Endothelial cell (in vitro differentiated cells): ENCODE results near the gene RARA. TPM values are rescaled to one million over a fixed set of nuclear protein-coding genes. Genes with fewer than 3 reads are reported as not detected.
A peak's percentile ranks its signal among the peaks of the same experiment; 100 is the strongest.

Experiments
- DNase-seq: peaks from one replicate; pipeline ENCODE4 v3.0.0; 2021; ENCODE audit warnings: low spot score
- H3K27ac Mint-ChIP-seq: one replicate; pipeline ENCODE4 v1.8.0; 2021; ENCODE audit warnings: mixed read lengths, inconsistent platforms; ENCODE audit not compliant: unreplicated experiment
- H3K27me3 Mint-ChIP-seq: one replicate; pipeline ENCODE4 v1.8.0; 2021; ENCODE audit warnings: mild to moderate bottlenecking, moderate library complexity, mixed read lengths, inconsistent platforms; ENCODE audit not compliant: unreplicated experiment
- H3K36me3 Mint-ChIP-seq: one replicate; pipeline ENCODE4 v1.8.0; 2021; ENCODE audit warnings: mild to moderate bottlenecking, low read depth, mixed read lengths, inconsistent platforms; ENCODE audit not compliant: unreplicated experiment
- H3K4me1 Mint-ChIP-seq: one replicate; pipeline ENCODE4 v1.8.0; 2021; ENCODE audit warnings: mild to moderate bottlenecking, mixed read lengths, inconsistent platforms; ENCODE audit not compliant: unreplicated experiment
- H3K4me3 Mint-ChIP-seq: one replicate; pipeline ENCODE4 v1.8.0; 2021; ENCODE audit warnings: mild to moderate bottlenecking, mixed read lengths, inconsistent platforms; ENCODE audit not compliant: unreplicated experiment
- H3K9me3 Mint-ChIP-seq: one replicate; pipeline ENCODE4 v1.8.0; 2021; ENCODE audit warnings: mixed read lengths, inconsistent platforms; ENCODE audit not compliant: unreplicated experiment
- CTCF ChIP-seq: fragments of 200-600 bp; sonication (generic); IDR thresholded peaks from one replicate; pipeline ENCODE4 v1.5.0; 2021; ENCODE audit warnings: antibody characterized with exemption; ENCODE audit not compliant: unreplicated experiment
- total RNA-seq: library from RNA; stranded (reverse); fragmentation: NEBNext Ultra II Directional; extraction: Animal tissue kit (Norgen Biotek cat#: 25700); gene quantifications from one replicate; pipeline ENCODE4 v1.2.1, GENCODE V29; 2021; ENCODE audit not compliant: unreplicated experiment

The RARA gene
- total RNA-seq, 1 donor from 2014 or later: 42.8 TPM

- Mint-ChIP-seq H3K4me3 (no peak overlapping the region), H3K27me3 (peaks cover 14% of the 10 kb centered on the region), H3K27ac (no peak overlapping the region), H3K4me1 (peaks cover 43% of the 10 kb centered on the region), H3K36me3 (no peaks in the 10 kb centered on the region), H3K9me3 (no peaks in the 10 kb centered on the region)
- no peak for TF ChIP-seq CTCF
- DNase-seq: no peak
These were observed 3.3 kb downstream of the RARA start for GRCh38 chr17:40312131-40312731.

DNA sequence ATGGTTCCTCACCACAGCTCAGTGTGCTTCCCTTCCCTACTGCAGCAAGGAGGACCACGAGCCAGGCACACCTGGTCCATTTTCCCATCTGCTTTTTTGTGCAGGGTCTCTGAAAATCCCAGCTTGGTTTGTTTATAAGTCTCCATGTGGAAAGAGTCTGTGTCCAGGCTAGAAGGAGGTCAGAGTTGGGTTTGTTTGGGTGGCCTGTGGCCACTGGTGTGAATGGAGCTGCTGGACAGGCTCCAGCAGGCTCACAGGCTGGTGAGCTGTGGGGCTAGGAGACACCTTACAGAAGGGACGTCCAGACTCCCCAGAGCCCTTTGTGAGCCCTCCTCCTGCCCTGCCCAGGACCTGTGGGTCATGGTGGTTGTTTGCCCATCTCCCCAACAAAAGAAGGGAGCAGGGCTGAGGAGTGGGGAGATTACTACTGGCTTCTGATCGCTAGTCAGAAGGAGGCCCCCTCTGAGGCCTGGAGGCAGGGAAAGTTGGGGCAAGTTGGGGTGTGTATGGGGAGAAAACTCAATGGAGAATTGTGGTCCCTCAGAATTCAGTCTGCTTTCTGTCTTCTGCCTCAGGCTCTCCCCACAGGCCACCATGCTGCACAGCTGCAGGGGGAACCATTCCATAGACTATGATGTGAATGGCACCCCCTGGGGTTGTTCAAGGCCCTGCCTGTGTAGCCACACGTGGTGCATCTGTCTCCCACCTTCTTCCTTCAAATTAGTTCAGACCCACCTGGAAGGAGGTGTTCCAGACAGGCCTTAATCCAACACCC lies 4.1 kb downstream of the RARA start:
- peaks cover 14% of the 10 kb centered on the region for H3K27me3 Mint-ChIP-seq
- TF ChIP-seq CTCF: no peak
- DNase-seq: no peak
- no peaks in the 10 kb centered on the region for H3K9me3 Mint-ChIP-seq
- H3K27ac Mint-ChIP-seq: no peak overlapping the region
- no peaks in the 10 kb centered on the region for H3K36me3 Mint-ChIP-seq
- peaks cover 50% of the 10 kb centered on the region for H3K4me1 Mint-ChIP-seq
- H3K4me3 Mint-ChIP-seq: no peak overlapping the region

GRCh38 chr17:40313668-40314583 lies 4.9 kb downstream of the RARA start:
- DNase-seq: no peak
- no peaks in the 10 kb centered on the region for H3K9me3 Mint-ChIP-seq
- peaks cover 14% of the 10 kb centered on the region for H3K27me3 Mint-ChIP-seq
- H3K27ac Mint-ChIP-seq: no peak overlapping the region
- TF ChIP-seq CTCF: no peak
- peaks cover 55% of the 10 kb centered on the region for H3K4me1 Mint-ChIP-seq
- no peaks in the 10 kb centered on the region for H3K36me3 Mint-ChIP-seq
- H3K4me3 Mint-ChIP-seq: no peak overlapping the region

GRCh38 chr17:40314584-40314956 lies 5.6 kb downstream of the RARA start:
- peaks cover 58% of the 10 kb centered on the region for H3K4me1 Mint-ChIP-seq
- no peak for TF ChIP-seq CTCF
- peaks cover 16% of the 10 kb centered on the region for H3K27me3 Mint-ChIP-seq
- DNase-seq: no peak
- peak overlapping the region; percentile 55 for H3K27ac Mint-ChIP-seq
- no peak overlapping the region for H3K4me3 Mint-ChIP-seq
- H3K9me3 Mint-ChIP-seq: no peaks in the 10 kb centered on the region
- no peaks in the 10 kb centered on the region for H3K36me3 Mint-ChIP-seq
